Stimulated activated CD8-positive, alpha-beta memory T cell treated with anti-CD3 and anti-CD28 coated beads, Interleukin-4, amount 100 ng/mL, for 4 hours (primary cell): ENCODE measurements around the gene RNF123.
A peak's percentile ranks its signal among the peaks of the same experiment; 100 is the strongest.

ENCODE experiments used
- DNase-seq, 2 donors: peaks; one replicate each; pipeline ENCODE4 v3.0.0-alpha.2; 2020; ENCODE audit warnings: low read depth in 2 of 2, low spot score in 1 of 2

RNF123 gene

DNA sequence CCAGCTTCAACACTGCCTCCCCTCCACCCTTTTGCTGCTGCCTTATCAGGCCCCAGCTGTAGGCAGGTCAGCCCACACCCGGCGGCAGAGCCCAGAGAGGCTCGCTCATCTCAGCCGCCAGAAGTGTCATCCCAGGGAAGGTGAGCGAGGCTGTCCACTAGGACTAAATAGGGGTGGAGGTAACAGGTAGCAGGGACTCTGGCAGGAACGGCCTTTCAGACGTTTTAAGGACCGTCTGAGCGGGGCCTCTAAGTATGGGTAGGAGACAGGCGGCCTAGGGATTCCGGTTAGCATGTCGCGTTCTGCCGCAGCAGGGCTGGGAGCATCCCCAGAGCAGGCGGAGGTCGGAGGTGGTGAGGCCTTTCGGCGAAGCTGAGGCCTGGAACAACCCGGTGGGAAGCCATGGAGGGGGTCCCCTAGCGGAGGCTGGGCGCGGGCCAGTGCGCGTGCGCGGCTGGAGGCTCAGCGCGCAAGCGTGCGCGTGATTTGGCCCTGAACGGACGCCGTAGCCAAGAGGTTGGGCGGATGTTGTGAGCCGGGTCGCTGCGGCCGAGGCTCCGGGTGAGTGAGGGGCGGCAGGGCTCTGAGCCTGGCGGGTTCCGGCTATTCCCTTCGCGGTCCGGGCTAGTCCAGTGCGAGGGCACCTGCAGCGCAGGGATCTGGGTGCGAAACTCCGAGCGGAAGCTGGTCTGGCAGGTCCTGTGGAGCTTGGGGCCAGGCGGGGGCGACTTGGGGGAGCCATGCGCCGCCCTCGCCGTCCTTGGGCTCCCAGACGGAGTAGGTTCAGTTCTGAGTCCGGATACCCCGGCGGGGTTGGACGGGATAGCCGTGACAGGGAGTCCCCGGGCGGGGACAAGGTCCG is at the start of gene RNF123, which contains the start of gene MST1:
Gene RNF123, plus strand, starts transcription at position 512 of the 862 bp plus-strand sequence. CDS start 1,609 bp downstream, outside the sequence.
Gene MST1, minus strand, starts transcription at position 429 of the 862 bp plus-strand sequence. CDS start 783 bp downstream, outside the sequence.
- DNase-seq: peak; percentile 73 to 80

DNA sequence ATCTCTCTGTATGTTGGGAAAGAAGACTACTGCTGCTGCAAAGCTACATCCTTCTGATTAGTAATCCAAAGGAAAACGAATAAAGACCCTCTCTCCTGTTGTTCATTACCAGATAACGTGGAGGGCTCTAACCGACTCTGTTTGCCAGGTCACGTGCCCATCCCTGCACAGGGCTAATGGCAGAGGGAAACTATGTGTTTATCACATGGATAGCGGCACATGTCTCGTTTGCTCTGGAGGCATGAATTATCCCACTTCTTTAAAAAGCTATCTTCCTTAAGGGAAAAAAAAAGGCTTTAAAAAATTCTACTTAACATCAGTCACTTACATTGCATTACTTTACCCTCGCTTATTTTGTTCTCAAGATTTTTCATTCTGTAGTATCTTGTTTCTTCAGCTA is 48.1 kb upstream of the RNF123 start:
- no peak for DNase-seq

DNA sequence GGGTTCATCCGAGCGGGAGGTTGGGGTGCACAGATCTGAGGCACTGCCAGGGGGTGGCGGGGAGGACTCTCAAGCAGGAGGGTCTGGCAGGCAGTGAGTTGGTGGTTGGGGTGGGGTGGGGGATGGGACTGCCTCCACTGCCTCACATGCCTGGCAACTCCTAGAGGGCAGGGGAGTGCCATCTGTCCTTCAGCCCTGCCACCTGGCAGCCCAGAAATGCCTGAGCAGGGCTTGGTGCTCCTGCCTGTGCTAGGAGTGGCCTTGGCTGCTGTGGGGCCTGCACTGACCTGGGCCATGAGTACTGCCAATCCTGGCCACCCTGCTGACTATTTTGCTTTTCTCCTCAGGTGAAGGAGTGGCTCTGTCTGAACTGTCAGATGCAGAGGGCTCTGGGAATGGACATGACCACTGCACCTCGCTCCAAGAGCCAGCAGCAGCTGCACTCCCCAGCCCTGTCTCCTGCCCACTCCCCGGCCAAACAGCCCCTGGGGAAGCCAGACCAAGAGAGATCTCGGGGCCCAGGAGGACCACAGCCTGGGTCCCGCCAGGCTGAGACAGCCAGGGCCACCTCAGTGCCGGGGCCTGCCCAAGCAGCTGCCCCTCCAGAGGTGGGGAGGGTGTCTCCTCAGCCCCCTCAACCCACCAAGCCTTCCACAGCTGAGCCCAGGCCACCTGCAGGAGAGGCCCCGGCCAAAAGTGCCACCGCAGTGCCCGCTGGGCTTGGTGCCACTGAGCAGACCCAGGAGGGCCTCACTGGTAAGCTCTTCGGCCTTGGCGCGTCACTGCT is 47.2 kb upstream of the RNF123 start:
- DNase-seq: no peak

DNA sequence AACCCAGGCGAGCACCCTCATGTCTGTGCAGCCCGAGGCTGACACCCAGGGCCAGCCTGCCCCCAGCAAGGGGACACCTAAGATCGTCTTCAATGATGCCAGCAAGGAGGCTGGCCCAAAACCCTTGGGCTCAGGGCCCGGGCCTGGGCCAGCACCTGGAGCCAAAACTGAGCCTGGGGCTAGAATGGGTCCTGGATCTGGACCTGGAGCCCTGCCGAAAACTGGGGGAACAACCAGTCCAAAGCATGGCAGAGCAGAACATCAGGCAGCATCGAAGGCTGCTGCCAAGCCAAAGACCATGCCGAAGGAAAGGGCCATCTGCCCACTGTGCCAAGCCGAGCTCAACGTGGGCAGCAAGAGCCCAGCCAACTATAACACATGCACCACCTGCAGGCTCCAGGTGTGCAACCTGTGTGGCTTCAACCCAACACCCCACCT is 46.6 kb upstream of the RNF123 start:
- DNase-seq: no peak

DNA sequence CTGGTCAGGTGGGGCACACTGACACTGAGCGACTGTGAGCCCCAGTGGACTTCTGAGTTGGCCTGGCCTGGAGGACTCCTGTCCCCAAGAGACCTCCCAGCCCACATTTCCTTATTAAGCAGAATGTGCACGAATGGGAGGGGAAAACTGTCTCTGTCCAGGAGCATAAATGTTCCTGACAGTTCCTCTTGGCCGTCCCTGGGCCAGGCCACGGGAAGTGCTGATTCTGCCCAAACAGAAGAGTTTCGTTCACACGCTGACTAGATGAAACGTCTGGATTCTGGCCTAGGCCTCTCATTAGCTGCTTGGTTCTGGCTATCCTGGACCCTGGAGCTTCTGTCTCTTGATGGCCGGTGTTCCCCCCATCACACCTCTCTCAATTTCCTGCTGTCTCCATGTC is 44.7 kb upstream of the RNF123 start:
- DNase-seq: no peak

DNA sequence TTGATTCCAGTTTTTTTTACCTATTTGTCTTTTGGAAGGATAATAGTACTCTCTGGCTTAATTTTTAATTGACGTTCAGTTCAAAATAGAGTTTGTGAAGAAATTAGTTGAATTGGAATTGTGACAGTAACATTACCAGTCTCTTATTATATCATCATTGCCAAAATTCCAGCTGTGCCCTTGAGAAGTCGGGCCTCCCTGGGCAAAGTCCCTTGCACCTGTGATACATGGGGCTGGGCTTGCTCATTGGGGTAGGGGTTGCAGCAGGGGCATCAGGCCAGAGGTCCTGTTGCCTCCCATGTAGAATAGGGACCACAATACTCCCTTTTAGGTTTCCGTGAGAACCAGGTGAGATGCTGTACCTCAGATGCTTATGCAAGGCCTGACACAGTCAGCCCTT is 43.1 kb upstream of the RNF123 start:
- DNase-seq: no peak

DNA sequence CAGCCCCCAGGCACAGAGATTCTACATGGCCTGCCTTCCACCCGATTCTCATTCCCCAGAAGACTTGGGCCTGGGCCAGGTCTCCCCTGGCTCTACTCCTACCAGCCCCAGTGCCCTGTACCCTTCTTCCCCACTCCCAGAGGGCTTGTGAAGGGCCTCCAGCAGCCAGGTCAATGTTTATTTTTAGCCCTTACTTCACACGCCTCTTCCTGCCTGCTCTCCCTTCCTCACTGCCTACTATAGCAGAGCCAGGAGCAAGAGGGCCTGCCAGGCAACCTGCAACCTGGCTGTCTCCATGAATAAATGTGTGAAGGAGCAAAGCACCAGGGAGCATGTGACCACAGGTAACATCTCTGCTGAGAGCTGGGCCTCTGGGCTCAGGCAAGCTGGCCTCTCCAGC is 41.6 kb upstream of the RNF123 start:
- DNase-seq: no peak

DNA sequence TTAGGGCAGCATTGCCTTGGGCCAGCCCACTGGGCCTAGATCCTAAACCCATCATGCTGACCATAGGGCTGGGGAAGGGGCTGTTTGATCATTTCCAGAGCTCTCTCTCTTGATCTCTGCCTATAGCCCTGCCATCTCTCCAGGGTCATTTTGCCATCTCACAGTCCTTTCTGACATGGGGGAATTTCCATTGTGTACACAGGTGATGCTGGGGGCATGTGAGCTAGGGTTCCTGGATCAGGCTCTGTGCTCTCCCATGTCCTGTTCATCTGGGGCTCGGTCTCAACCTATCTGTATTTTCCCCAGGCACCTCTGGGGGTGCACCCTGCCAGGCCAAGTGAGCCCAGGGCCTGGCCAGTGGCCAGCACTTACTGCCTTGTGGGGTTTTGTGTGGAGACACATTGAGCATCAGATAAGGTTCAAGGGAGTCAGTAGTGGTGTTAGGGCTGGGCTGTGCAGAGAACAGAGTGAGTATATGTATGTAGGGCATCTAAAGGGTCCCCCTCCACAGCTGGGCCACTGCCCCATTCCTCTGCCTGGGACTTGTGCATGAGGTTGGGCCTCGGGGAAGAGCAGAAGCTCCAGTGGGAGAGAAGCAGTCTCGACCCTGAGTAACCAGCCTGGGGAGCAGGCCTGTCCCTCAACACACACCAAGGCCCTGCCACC is 40.9 kb upstream of the RNF123 start:
- DNase-seq: no peak

DNA sequence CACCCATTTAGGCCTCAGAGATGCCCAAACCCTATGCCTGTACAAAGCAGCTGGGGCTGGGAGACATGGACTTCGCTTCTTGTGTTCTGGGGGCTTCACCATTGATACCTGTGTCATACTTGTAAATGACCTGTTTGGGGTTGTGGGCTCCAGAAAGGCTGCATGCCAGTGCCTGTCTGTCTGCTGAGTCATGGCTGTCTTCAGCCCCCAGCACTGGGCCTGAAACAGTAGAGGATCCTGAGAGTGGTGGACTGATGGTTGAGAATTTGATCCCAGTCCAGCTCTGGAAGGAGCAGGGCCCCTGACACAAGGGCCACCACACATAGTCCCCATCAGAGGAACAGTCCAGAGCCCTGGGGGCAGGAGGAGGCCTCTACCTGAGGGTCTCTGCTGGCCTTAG is 39.8 kb upstream of the RNF123 start:
- no peak for DNase-seq

DNA sequence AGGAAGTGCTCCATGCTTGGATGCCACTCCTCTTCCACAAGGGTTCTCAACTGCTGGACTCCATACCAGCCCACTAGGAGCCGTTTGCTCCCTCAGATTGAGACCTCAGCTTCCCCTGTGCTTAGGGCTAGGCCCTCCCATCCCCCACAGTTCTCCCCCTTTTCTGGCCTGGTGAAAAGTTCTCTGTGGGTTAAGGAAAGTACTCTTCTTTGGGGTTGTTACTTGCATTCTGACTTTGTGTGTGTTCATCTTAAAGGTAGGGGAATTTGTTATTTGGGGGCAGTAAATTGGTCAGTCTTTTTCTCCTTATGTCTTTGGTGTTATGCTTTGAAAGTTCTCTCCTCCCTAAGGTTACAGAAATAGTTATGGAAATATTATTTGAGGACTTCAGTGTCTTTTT is 39.2 kb upstream of the RNF123 start:
- DNase-seq: no peak

DNA sequence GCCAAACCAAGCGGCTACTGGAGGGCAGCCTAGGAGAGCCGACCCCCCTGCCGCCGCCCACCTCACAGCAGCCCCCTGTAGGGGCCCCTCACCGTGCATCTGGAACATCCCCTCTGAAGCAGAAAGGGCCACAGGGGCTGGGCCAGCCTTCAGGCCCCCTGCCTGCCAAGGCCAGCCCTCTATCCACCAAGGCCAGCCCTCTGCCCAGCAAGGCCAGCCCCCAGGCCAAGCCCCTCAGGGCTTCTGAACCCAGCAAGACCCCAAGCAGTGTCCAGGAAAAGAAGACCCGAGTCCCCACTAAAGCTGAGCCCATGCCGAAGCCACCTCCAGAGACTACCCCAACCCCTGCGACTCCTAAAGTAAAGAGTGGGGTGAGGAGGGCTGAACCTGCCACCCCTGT is 38.7 kb upstream of the RNF123 start:
- no peak for DNase-seq

DNA sequence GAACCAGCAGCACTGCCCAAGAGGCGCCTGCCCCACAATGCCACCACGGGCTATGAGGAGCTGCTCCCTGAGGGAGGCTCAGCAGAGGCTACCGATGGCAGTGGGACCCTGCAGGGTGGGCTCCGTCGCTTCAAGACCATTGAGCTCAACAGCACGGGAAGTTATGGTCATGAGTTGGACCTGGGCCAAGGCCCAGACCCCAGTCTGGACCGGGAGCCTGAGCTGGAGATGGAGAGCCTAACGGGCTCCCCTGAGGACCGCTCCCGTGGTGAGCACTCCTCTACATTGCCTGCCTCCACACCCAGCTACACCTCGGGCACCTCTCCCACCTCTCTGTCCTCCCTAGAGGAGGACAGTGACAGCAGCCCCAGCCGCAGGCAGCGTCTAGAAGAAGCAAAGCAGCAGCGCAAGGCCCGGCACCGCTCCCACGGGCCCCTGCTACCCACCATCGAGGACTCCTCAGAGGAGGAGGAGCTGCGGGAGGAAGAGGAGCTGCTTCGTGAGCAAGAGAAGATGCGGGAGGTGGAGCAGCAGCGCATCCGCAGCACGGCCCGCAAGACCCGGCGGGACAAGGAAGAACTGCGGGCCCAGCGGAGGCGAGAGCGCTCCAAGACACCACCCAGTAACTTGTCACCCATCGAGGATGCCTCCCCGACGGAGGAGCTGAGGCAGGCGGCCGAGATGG is 37.0 kb upstream of the RNF123 start:
- DNase-seq: no peak

DNA sequence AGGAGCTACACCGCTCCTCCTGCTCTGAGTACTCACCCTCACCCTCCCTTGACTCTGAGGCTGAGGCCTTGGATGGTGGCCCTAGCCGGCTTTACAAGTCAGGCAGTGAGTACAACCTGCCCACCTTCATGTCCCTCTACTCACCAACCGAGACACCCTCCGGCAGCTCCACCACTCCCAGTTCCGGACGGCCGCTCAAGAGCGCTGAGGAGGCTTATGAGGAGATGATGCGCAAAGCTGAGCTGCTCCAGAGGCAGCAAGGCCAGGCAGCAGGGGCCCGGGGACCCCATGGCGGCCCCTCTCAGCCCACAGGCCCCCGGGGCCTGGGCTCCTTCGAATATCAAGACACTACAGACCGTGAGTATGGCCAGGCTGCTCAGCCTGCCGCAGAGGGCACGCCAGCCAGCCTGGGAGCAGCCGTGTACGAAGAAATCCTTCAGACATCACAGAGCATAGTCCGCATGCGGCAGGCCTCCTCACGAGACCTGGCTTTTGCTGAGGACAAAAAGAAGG is 36.4 kb upstream of the RNF123 start:
- DNase-seq: no peak

DNA sequence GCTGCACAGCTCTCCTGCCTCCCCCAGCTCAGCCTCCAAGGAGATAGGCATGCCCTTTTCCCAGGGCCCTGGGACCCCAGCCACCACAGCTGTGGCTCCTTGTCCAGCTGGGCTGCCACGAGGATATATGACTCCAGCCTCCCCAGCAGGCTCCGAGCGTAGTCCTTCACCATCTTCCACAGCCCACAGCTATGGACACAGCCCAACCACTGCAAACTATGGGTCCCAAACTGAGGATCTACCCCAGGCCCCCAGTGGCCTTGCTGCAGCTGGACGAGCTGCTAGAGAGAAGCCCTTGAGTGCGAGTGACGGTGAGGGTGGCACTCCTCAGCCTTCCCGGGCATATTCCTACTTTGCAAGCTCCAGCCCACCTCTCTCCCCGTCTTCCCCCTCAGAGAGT is 35.7 kb upstream of the RNF123 start:
- DNase-seq: no peak

DNA sequence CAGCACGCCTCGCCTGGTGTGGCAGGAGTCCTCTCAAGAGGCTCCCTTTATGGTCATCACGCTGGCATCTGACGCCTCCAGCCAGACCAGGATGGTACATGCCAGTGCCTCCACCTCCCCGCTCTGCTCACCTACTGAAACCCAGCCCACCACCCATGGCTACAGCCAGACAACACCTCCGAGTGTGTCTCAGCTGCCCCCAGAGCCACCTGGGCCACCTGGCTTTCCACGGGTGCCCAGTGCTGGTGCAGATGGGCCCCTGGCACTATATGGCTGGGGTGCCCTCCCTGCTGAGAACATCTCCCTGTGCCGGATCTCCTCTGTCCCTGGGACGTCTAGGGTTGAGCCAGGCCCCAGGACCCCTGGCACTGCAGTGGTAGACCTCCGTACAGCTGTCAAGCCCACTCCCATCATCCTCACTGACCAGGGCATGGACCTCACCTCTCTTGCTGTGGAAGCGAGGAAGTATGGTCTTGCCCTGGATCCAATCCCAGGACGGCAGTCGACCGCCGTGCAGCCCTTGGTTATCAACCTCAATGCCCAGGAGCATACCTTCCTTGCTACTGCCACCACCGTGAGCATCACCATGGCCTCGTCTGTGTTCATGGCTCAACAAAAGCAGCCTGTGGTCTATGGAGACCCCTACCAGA is 35.1 kb upstream of the RNF123 start:
- DNase-seq: no peak

DNA sequence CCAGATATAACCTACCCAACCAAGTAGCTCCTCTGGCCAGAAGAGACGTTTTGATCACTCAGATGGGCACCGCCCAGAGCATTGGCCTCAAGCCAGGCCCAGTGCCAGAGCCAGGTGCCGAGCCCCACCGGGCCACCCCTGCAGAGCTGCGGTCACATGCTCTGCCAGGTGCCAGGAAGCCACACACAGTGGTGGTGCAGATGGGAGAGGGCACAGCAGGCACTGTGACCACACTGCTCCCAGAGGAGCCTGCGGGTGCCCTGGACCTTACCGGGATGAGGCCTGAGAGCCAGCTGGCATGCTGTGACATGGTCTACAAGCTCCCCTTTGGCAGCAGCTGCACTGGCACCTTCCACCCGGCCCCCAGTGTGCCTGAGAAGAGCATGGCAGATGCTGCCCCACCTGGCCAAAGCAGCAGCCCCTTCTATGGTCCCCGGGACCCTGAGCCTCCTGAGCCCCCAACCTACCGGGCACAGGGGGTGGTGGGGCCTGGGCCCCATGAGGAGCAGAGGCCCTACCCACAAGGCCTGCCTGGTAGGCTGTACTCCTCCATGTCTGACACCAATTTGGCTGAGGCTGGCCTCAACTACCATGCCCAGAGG is 34.3 kb upstream of the RNF123 start:
- DNase-seq: no peak

DNA sequence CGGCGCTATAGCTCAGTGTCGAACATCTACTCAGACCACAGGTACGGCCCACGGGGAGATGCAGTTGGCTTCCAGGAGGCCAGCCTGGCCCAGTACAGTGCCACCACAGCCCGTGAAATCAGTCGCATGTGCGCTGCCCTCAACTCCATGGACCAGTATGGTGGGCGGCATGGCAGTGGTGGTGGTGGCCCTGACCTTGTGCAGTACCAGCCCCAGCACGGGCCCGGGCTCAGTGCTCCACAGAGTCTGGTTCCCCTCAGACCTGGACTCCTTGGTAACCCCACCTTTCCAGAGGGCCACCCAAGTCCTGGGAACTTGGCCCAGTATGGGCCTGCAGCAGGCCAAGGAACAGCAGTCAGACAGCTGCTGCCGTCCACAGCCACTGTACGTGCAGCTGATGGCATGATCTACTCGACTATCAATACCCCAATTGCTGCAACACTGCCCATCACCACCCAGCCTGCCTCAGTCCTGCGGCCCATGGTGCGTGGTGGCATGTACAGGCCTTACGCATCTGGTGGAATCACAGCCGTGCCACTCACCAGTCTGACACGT is 33.5 kb upstream of the RNF123 start:
- no peak for DNase-seq

DNA sequence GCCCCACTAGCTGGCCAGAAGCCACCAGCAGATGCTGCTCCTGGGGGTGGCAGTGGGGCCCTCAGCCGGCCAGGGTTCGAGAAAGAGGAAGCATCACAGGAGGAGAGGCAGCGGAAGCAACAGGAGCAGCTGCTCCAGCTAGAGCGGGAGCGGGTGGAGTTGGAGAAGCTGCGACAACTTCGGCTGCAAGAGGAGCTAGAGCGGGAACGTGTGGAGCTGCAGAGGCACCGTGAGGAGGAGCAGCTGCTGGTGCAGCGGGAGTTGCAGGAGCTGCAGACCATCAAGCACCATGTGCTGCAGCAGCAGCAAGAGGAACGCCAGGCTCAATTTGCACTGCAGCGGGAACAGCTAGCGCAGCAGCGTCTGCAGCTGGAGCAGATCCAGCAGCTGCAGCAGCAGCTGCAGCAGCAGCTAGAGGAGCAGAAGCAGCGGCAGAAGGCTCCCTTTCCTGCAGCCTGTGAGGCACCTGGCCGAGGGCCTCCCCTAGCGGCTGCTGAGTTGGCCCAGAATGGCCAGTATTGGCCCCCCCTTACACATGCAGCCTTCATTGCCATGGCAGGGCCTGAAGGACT is 32.7 kb upstream of the RNF123 start:
- DNase-seq: no peak

DNA sequence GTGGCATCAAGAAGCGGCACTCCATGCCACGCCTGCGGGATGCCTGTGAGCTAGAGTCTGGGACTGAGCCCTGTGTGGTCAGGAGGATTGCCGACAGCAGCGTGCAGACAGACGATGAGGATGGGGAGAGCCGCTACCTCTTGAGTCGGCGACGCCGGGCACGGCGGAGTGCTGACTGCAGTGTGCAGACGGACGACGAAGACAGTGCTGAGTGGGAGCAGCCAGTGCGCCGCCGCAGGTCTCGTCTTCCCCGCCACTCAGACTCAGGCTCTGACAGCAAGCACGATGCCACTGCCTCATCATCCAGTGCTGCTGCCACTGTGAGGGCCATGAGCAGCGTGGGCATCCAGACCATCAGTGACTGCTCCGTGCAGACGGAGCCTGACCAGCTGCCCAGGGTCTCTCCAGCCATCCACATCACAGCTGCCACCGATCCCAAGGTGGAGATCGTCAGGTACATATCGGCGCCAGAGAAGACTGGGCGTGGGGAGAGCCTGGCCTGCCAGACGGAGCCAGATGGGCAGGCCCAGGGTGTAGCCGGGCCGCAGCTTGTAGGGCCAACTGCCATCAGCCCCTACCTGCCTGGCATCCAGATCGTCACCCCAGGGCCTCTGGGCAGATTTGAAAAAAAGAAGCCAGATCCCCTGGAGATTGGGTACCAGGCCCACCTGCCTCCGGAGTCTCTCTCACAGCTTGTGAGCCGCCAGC is 32.0 kb upstream of the RNF123 start:
- no peak for DNase-seq
